Thoracic aorta (tissue), 2 donors: ENCODE measurements around the gene CPNE8. TPM values are rescaled to one million over a fixed set of nuclear protein-coding genes. Genes with fewer than 3 reads are reported as not detected.

ENCODE experiments used
- ATAC-seq: fragments of 150-250 bp; one replicate; pipeline ENCODE4 v1.8.0; 2017; ENCODE audit warnings: low read depth; ENCODE audit not compliant: insufficient number of reproducible peaks, low FRiP score
- DNase-seq: peaks from one replicate; pipeline ENCODE4 v3.0.0-alpha.2; 2020; ENCODE audit warnings: low spot score
- H3K27ac ChIP-seq, 2 donors: fragments of 200-600 bp; sonication (generic); 1 replicate in 1 of 2; 2 replicates in 1 of 2; pipeline ENCODE4 v1.5.1; 2016; ENCODE audit warnings: mild to moderate bottlenecking in 2 of 2, moderate library complexity in 2 of 2
- H3K27me3 ChIP-seq: fragments of 200-600 bp; sonication (generic); replicated peaks from 2 replicates; pipeline ENCODE4 v1.6.0; 2016; ENCODE audit warnings: mild to moderate bottlenecking; ENCODE audit not compliant: insufficient read depth
- H3K36me3 ChIP-seq: fragments of 200-600 bp; sonication (generic); one replicate; pipeline ENCODE4 v1.5.1; 2016
- H3K4me1 ChIP-seq, 2 donors: fragments of 200-600 bp; sonication (generic); 1 replicate in 1 of 2; 2 replicates in 1 of 2; pipeline versions ENCODE4 v1.5.1 to v1.6.0; 2016; ENCODE audit warnings: low read depth in 2 of 2, mild to moderate bottlenecking in 1 of 2; ENCODE audit not compliant: control insufficient read depth in 1 of 2
- H3K4me3 ChIP-seq: fragments of 200-600 bp; sonication (generic); 2 replicates; pipeline ENCODE4 v1.5.1; 2016; ENCODE audit warnings: mild to moderate bottlenecking
- H3K9me3 ChIP-seq: fragments of 200-600 bp; sonication (generic); 2 replicates; pipeline ENCODE4 v1.5.1; 2016
- CTCF ChIP-seq: fragments of 200-600 bp; sonication (generic); IDR thresholded peaks from one replicate; pipeline ENCODE4 v1.5.1; 2019; ENCODE audit warnings: antibody characterized with exemption
- total RNA-seq, 2 donors: library from RNA; depleted of rRNA; stranded (reverse); fragments of >200 nt; gene quantifications; one replicate each; pipeline versions ENCODE4 v1.1.0 to v1.2.3, GENCODE V29; 2016

CPNE8 gene
- total RNA-seq, 2 donors from 2014 or later: 14.1 to 42.4 TPM

- no peak for TF ChIP-seq CTCF
- no peak overlapping the region for H3K27ac ChIP-seq
- no peaks in the 10 kb centered on the region for H3K9me3 ChIP-seq
- ATAC-seq (no peak), DNase-seq (no peak)
- peaks cover 0 to 31% of the 10 kb centered on the region in 2 donors for H3K4me1 ChIP-seq
- no peaks in the 10 kb centered on the region for H3K36me3 ChIP-seq
- no peaks in the 10 kb centered on the region for H3K27me3 ChIP-seq
- no peak overlapping the region for H3K4me3 ChIP-seq
Observed at GRCh38 chr12:38887770-38888169, 17.6 kb downstream of the CPNE8 start.

- no peak for TF ChIP-seq CTCF
- H3K36me3 ChIP-seq: no peaks in the 10 kb centered on the region
- DNase-seq (no peak), ATAC-seq (no peak)
- no peaks in the 10 kb centered on the region for H3K9me3 ChIP-seq
- H3K4me1 ChIP-seq: peaks cover 0 to 24% of the 10 kb centered on the region in 2 donors
- no peak overlapping the region for H3K4me3 ChIP-seq
- H3K27me3 ChIP-seq: no peaks in the 10 kb centered on the region
- no peak overlapping the region for H3K27ac ChIP-seq
Observed at GRCh38 chr12:38886931-38887330, 18.5 kb downstream of the CPNE8 start.

- no peaks in the 10 kb centered on the region for H3K27me3 ChIP-seq
- H3K9me3 ChIP-seq: no peaks in the 10 kb centered on the region
- H3K4me3 ChIP-seq: no peak overlapping the region
- H3K4me1 ChIP-seq: peaks cover 0 to 24% of the 10 kb centered on the region in 2 donors
- no peaks in the 10 kb centered on the region for H3K36me3 ChIP-seq
- no peak overlapping the region for H3K27ac ChIP-seq
- ATAC-seq (no peak), DNase-seq (peak; percentile 47)
- TF ChIP-seq CTCF: no peak
Observed at GRCh38 chr12:38886064-38886463, 19.3 kb downstream of the CPNE8 start.

- Histone ChIP-seq H3K9me3 (no peaks in the 10 kb centered on the region), H3K27me3 (no peaks in the 10 kb centered on the region), H3K4me1 (peaks cover 0 to 24% of the 10 kb centered on the region in 2 donors), H3K27ac (no peak overlapping the region), H3K4me3 (no peak overlapping the region), H3K36me3 (no peaks in the 10 kb centered on the region)
- no peak for DNase-seq
- no peak for ATAC-seq
- no peak for TF ChIP-seq CTCF
Observed at GRCh38 chr12:38884666-38885065, 20.7 kb downstream of the CPNE8 start.

GRCh38 chr12:38883629-38884134 lies 21.7 kb downstream of the CPNE8 start:
- TF ChIP-seq CTCF: no peak
- ATAC-seq: no peak
- no peaks in the 10 kb centered on the region for H3K27me3 ChIP-seq
- peaks cover 0 to 24% of the 10 kb centered on the region in 2 donors for H3K4me1 ChIP-seq
- H3K27ac ChIP-seq: no peak overlapping the region
- H3K4me3 ChIP-seq: no peak overlapping the region
- DNase-seq: no peak
- no peaks in the 10 kb centered on the region for H3K36me3 ChIP-seq
- H3K9me3 ChIP-seq: no peaks in the 10 kb centered on the region
